ENCODE measurements around the gene ZNF516.

ZNF516 gene

GRCh38 chr18:76495435-76496193 is 572 bp upstream of the ZNF516 start (continued):
- TF ChIP-seq, protein P1, sequence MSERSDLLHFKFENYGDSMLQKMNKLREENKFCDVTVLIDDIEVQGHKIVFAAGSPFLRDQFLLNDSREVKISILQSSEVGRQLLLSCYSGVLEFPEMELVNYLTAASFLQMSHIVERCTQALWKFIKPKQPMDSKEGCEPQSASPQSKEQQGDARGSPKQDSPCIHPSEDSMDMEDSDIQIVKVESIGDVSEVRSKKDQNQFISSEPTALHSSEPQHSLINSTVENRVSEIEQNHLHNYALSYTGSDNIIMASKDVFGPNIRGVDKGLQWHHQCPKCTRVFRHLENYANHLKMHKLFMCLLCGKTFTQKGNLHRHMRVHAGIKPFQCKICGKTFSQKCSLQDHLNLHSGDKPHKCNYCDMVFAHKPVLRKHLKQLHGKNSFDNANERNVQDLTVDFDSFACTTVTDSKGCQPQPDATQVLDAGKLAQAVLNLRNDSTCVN (tag by site-specific recombination; optimal IDR thresholded peaks at IDR 0.05) = peak; percentile 67
- TF ChIP-seq ZNF837 (tag by site-specific recombination; IDR thresholded peaks at IDR 0.05) (no peak), HOXC10 (CRISPR knock-in tag; IDR thresholded peaks at IDR 0.05) (no peak), ZNF777 (tag by site-specific recombination; IDR thresholded peaks at IDR 0.05; ENCODE audit: borderline replicate concordance) (peak; percentile 47; the same call in 1 of the 2 replicates)
- TF ChIP-seq, protein P2, sequence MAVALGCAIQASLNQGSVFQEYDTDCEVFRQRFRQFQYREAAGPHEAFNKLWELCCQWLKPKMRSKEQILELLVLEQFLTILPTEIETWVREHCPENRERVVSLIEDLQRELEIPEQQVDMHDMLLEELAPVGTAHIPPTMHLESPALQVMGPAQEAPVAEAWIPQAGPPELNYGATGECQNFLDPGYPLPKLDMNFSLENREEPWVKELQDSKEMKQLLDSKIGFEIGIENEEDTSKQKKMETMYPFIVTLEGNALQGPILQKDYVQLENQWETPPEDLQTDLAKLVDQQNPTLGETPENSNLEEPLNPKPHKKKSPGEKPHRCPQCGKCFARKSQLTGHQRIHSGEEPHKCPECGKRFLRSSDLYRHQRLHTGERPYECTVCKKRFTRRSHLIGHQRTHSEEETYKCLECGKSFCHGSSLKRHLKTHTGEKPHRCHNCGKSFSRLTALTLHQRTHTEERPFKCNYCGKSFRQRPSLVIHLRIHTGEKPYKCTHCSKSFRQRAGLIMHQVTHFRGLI (tag by site-specific recombination; IDR thresholded peaks at IDR 0.05) = no peak
- TF ChIP-seq, protein P3, sequence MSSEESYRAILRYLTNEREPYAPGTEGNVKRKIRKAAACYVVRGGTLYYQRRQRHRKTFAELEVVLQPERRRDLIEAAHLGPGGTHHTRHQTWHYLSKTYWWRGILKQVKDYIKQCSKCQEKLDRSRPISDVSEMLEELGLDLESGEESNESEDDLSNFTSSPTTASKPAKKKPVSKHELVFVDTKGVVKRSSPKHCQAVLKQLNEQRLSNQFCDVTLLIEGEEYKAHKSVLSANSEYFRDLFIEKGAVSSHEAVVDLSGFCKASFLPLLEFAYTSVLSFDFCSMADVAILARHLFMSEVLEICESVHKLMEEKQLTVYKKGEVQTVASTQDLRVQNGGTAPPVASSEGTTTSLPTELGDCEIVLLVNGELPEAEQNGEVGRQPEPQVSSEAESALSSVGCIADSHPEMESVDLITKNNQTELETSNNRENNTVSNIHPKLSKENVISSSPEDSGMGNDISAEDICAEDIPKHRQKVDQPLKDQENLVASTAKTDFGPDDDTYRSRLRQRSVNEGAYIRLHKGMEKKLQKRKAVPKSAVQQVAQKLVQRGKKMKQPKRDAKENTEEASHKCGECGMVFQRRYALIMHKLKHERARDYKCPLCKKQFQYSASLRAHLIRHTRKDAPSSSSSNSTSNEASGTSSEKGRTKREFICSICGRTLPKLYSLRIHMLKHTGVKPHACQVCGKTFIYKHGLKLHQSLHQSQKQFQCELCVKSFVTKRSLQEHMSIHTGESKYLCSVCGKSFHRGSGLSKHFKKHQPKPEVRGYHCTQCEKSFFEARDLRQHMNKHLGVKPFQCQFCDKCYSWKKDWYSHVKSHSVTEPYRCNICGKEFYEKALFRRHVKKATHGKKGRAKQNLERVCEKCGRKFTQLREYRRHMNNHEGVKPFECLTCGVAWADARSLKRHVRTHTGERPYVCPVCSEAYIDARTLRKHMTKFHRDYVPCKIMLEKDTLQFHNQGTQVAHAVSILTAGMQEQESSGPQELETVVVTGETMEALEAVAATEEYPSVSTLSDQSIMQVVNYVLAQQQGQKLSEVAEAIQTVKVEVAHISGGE (tag by site-specific recombination; conservative IDR thresholded peaks at IDR 0.05; ENCODE audit: low read depth) = peak; percentile 47; the same call in 1 of the 2 replicates

- ChIA-PET POLR2A (interaction anchor here (0.5 to 1.9 kb wide), 4 partner anchors 34 to 182 kb away, joined by 3 to 5 read pairs (median 4); no protein-coding TSS in a partner anchor), CTCF (interaction anchor here (0.6 kb wide), 2 partner anchors 37 to 95 kb away, joined by 3 to 5 read pairs; no protein-coding TSS in a partner anchor)
- TF ChIP-seq, protein P1 (tag by site-specific recombination; optimal IDR thresholded peaks at IDR 0.05) = peak; percentile 31
- TF ChIP-seq SP3 (tag by site-specific recombination; IDR thresholded peaks at IDR 0.05) (peak; percentile 33; the same call in 1 of the 2 replicates), FEZF1 (tag by site-specific recombination; IDR thresholded peaks at IDR 0.05) (0 out of 2 replicates have a peak, but pooled peaks have one; percentile 11), ZNF341 (tag by site-specific recombination; IDR thresholded peaks at IDR 0.05; ENCODE audit: low read depth) (no peak), GLIS2 (tag by site-specific recombination; IDR thresholded peaks at IDR 0.05) (peak; percentile 55), ZXDB (tag by site-specific recombination; IDR thresholded peaks at IDR 0.05) (no peak), ZBTB8A (tag by site-specific recombination; IDR thresholded peaks at IDR 0.05) (0 out of 2 replicates have a peak, but pooled peaks have one; percentile 43), ZFHX2 (tag by site-specific recombination; conservative IDR thresholded peaks at IDR 0.05) (peak; percentile 58; the same call in 1 of the 2 replicates), GLIS1 (tag by site-specific recombination; IDR thresholded peaks at IDR 0.05) (peak; percentile 64), ZNF174 (tag by site-specific recombination; IDR thresholded peaks at IDR 0.05) (no peak), ZNF335 (tag by site-specific recombination; conservative IDR thresholded peaks at IDR 0.05) (peak; percentile 49), SP2 (tag by site-specific recombination; IDR thresholded peaks at IDR 0.05) (0 out of 2 replicates have a peak, but pooled peaks have one; percentile 15)
- TF ChIP-seq, protein P4, sequence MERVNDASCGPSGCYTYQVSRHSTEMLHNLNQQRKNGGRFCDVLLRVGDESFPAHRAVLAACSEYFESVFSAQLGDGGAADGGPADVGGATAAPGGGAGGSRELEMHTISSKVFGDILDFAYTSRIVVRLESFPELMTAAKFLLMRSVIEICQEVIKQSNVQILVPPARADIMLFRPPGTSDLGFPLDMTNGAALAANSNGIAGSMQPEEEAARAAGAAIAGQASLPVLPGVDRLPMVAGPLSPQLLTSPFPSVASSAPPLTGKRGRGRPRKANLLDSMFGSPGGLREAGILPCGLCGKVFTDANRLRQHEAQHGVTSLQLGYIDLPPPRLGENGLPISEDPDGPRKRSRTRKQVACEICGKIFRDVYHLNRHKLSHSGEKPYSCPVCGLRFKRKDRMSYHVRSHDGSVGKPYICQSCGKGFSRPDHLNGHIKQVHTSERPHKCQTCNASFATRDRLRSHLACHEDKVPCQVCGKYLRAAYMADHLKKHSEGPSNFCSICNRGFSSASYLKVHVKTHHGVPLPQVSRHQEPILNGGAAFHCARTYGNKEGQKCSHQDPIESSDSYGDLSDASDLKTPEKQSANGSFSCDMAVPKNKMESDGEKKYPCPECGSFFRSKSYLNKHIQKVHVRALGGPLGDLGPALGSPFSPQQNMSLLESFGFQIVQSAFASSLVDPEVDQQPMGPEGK (tag by site-specific recombination; IDR thresholded peaks at IDR 0.05) = 0 out of 2 replicates have a peak, but pooled peaks have one; percentile 33
- TF ChIP-seq, protein P2 (tag by site-specific recombination; IDR thresholded peaks at IDR 0.05) = peak; percentile 73; the same call in 1 of the 2 replicates
- TF ChIP-seq, protein P5, sequence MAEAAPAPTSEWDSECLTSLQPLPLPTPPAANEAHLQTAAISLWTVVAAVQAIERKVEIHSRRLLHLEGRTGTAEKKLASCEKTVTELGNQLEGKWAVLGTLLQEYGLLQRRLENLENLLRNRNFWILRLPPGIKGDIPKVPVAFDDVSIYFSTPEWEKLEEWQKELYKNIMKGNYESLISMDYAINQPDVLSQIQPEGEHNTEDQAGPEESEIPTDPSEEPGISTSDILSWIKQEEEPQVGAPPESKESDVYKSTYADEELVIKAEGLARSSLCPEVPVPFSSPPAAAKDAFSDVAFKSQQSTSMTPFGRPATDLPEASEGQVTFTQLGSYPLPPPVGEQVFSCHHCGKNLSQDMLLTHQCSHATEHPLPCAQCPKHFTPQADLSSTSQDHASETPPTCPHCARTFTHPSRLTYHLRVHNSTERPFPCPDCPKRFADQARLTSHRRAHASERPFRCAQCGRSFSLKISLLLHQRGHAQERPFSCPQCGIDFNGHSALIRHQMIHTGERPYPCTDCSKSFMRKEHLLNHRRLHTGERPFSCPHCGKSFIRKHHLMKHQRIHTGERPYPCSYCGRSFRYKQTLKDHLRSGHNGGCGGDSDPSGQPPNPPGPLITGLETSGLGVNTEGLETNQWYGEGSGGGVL (tag by site-specific recombination; IDR thresholded peaks at IDR 0.05) = peak; percentile 30
These were observed 624 bp downstream of the ZNF516 start for GRCh38 chr18:76494231-76495005.

More at GRCh38 chr18:76494231-76495005, 624 bp downstream of the ZNF516 start:
- peak overlapping the region; percentile 48 for H3K4me3 ChIP-seq (ENCODE audit: low read depth, low read length)
- peak overlapping the region; percentile 83 for H3K27ac ChIP-seq (ENCODE audit: extremely low read depth, low read depth, low read length)
- H3K9me3 ChIP-seq (ENCODE audit: control insufficient read depth, insufficient read depth, low read depth, low read length) = no peaks in the 10 kb centered on the region
- H3K36me3 ChIP-seq (ENCODE audit: control insufficient read depth in 2 of 2, insufficient read depth in 1 of 2, low read length in 2 of 2) = no peaks in the 10 kb centered on the region
- peaks cover 13% of the 10 kb centered on the region for H3K4me1 ChIP-seq (ENCODE audit: control insufficient read depth, insufficient read depth, low read length)

Data from HEK293 (cell line).